Ishikawa (cell line): ENCODE results near the gene SPAG7.

ENCODE experiments used
- CEBPB ChIP-seq: IDR thresholded peaks from 2 replicates; pipeline ENCODE4 v1.6.1; 2012
- CREB1 ChIP-seq: IDR thresholded peaks from 2 replicates; pipeline ENCODE4 v1.6.1; 2012; ENCODE audit warnings: low read depth
- EGR1 ChIP-seq: IDR thresholded peaks from 2 replicates; pipeline ENCODE4 v1.6.1; 2012
- EP300 ChIP-seq: IDR thresholded peaks from 2 replicates; pipeline ENCODE4 v1.6.1; 2012; ENCODE audit warnings: borderline replicate concordance
- FOXM1 ChIP-seq: IDR thresholded peaks from 2 replicates; pipeline ENCODE4 v1.6.1; 2012; ENCODE audit warnings: low read depth, borderline replicate concordance
- MAX ChIP-seq: IDR thresholded peaks from 2 replicates; pipeline ENCODE4 v1.6.1; 2012
- NFIC ChIP-seq: IDR thresholded peaks from 2 replicates; pipeline ENCODE4 v1.6.1; 2012
- RAD21 ChIP-seq: IDR thresholded peaks from 2 replicates; pipeline ENCODE4 v1.6.1; 2012; ENCODE audit warnings: low read depth
- REST ChIP-seq: IDR thresholded peaks from 2 replicates; pipeline ENCODE4 v1.6.1; 2012; ENCODE audit warnings: low read depth, mild to moderate bottlenecking
- TCF12 ChIP-seq: IDR thresholded peaks from 2 replicates; pipeline ENCODE4 v1.6.1; 2012; ENCODE audit warnings: low read depth
- TEAD4 ChIP-seq: IDR thresholded peaks from 2 replicates; pipeline ENCODE4 v1.6.1; 2012
- USF1 ChIP-seq: IDR thresholded peaks from 2 replicates; pipeline ENCODE4 v1.6.1; 2012
- YY1 ChIP-seq: IDR thresholded peaks from 2 replicates; pipeline ENCODE4 v1.6.1; 2012; ENCODE audit warnings: low read depth
- ZBTB7A ChIP-seq: IDR thresholded peaks from 2 replicates; pipeline ENCODE4 v1.6.1; 2012; ENCODE audit warnings: low read depth

Gene SPAG7

GRCh38 chr17:4960279-4960922 lies 7.2 kb downstream of the SPAG7 start:
- TF ChIP-seq YY1 (no peak), FOXM1 (no peak), CREB1 (no peak)

GRCh38 chr17:4959261-4959965 lies 8.2 kb downstream of the SPAG7 start:
- TF ChIP-seq CREB1 (no peak), ZBTB7A (no peak), FOXM1 (no peak), CEBPB (no peak), USF1 (no peak), NFIC (no peak)

- TF ChIP-seq EGR1: no peak
- no peak for TF ChIP-seq CEBPB
- no peak for TF ChIP-seq RAD21
- no peak for TF ChIP-seq REST
Measured at GRCh38 chr17:4958102-4958501, 9.5 kb downstream of the SPAG7 start.

- TF ChIP-seq NFIC: no peak
- TF ChIP-seq USF1: no peak
- no peak for TF ChIP-seq EP300
- no peak for TF ChIP-seq TEAD4
- TF ChIP-seq CREB1: no peak
- TF ChIP-seq YY1: no peak
Measured at GRCh38 chr17:4956493-4957061, 11.0 kb downstream of the SPAG7 start.

GRCh38 chr17:4955091-4955490 lies 12.5 kb downstream of the SPAG7 start:
- no peak for TF ChIP-seq EGR1

GRCh38 chr17:4953451-4953961 lies 14.1 kb downstream of the SPAG7 start:
- peak; percentile 24; the same call in 1 of the 2 replicates for TF ChIP-seq EP300
- TF ChIP-seq ZBTB7A: no peak

GRCh38 chr17:4951486-4951885 lies 16.1 kb downstream of the SPAG7 start:
- TF ChIP-seq RAD21 (no peak), FOXM1 (no peak), MAX (no peak), CEBPB (no peak), TEAD4 (no peak), EGR1 (no peak), YY1 (no peak), TCF12 (no peak), NFIC (no peak), ZBTB7A (no peak), USF1 (no peak)

- TF ChIP-seq TCF12 (no peak), TEAD4 (no peak), REST (no peak), ZBTB7A (peak; percentile 3; the same call in 1 of the 2 replicates), CEBPB (no peak), EP300 (no peak), MAX (no peak), RAD21 (no peak), NFIC (peak; percentile 17; the same call in 1 of the 2 replicates), CREB1 (no peak), FOXM1 (no peak)
Measured at GRCh38 chr17:4950746-4951204, 16.8 kb downstream of the SPAG7 start, which contains the start of gene ENO3. Gene ENO3, plus strand, starts transcription at chr17:4951119. Its CDS starts 711 bp downstream, at chr17:4951830.
